Coronary artery (tissue), 2 donors: ENCODE measurements around the gene CBX1.

Experiments
- DNase-seq: peaks from one replicate; pipeline ENCODE4 v3.0.0-alpha.2; 2017; ENCODE audit warnings: low spot score
- H3K27ac ChIP-seq, 2 donors: fragments of 200-600 bp; sonication (generic); one replicate each; pipeline ENCODE4 v1.5.1; 2016 to 2019
- H3K4me3 ChIP-seq: fragments of 200-600 bp; sonication (generic); 2 replicates; pipeline ENCODE4 v1.5.1; 2016; ENCODE audit warnings: mild to moderate bottlenecking, moderate library complexity
- CTCF ChIP-seq: fragments of 200-600 bp; sonication (generic); IDR thresholded peaks from one replicate; pipeline ENCODE4 v1.5.1; 2019; ENCODE audit warnings: antibody characterized with exemption

CBX1 gene

DNA sequence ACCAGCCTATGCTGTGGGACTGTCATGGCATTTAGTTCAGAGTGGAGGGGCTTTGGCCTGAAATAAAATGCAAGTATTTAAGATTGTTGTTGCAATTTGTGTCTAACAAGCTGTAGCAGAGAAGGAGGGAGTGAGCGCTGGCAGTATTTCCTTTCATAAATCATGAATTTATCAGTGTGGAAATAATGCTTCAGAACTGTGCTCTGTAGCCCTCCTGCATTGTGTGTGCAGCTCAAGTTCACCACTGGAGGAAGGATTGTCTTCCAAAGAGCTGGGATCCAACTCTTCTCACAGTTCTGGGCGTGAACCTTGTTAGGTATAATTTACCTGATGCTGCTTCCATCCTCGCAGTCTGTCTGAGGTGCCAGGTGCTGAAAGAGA, 21.4 kb upstream of the CBX1 start:
- H3K4me3 ChIP-seq, result no peak overlapping the region
- no peak overlapping the region for H3K27ac ChIP-seq
- no peak for TF ChIP-seq CTCF
- no peak for DNase-seq

DNA sequence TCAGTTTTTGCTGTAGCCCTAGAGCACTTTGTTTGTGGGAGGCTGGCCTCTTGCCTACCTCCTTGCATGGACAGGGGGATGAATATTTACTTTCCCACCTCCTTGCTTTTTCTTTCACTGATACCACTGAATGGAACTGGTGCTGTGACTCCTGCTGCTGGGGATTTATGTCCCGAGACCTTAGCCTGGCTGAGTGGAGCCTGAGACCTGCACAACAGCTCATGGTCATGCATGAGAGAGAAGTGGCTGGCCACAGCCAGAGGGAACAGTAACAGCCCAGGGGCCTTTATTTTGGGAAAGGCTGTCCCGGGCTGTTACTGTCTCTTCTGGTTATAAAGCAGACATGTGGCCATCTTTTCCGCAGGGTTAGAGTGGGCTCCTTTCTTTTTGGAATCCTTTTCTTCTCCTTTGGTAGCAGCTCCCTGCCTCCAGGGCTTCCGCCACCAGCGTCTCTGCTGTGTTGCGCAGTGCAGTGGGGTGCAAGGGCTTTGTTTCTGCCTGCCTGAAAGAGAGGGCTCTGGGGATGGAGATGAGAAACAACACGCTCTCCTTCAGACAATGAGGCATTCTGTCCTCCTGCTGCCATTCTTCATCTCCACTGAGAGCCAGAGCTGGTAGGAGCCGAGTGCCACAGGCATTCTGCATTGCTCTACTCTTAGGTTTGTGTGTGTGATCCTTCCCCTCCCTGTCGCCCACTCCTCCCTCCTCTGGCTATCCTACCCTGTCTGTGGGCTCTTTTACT, 20.8 kb upstream of the CBX1 start:
- no peak for TF ChIP-seq CTCF
- DNase-seq, result no peak
- Histone ChIP-seq H3K4me3 (no peak overlapping the region), H3K27ac (no peak overlapping the region)

DNA sequence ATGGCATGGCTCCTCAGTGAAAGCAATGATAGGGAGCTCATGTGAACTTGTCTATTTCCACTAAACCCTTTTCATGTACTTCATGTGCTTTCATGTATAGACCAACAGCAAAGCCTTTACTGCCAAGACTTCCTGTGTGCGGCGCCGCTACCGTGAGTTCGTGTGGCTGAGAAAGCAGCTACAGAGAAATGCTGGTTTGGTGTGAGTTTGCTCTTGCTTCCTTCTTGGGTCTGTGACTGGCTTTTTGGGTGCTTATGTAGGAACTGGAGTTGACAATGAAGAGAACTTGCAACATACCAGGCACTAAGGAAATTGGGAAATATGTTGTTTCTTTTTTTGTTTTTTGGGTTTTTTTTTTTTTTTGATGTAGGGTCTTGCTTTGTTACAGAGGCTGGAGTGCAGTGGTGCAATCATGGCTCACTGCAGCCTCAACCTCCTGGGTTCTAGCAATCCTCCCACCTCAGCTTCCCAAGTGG, 12.0 kb upstream of the CBX1 start:
- H3K27ac ChIP-seq, result peak overlapping the region in 1 of 2 donors; percentile 71
- TF ChIP-seq CTCF, result no peak
- no peak for DNase-seq
- no peak overlapping the region for H3K4me3 ChIP-seq

DNA sequence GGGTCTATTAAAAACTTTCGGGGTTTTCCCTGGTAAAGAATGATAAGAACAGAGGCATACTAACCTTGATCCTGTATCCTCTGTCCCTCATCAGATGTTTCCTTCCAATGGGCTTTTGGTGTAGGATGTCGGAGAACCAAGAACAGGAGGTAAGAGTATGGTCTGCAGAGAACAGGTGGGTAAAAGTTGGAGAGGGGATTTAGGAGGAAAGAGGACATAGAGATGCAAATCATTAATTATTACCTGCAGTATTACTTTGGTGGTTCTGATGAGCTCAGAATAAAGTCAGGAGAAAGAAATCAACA, 10.6 kb upstream of the CBX1 start:
- H3K27ac ChIP-seq, result no peak overlapping the region
- no peak for DNase-seq
- H3K4me3 ChIP-seq, result no peak overlapping the region
- TF ChIP-seq CTCF, result no peak

DNA sequence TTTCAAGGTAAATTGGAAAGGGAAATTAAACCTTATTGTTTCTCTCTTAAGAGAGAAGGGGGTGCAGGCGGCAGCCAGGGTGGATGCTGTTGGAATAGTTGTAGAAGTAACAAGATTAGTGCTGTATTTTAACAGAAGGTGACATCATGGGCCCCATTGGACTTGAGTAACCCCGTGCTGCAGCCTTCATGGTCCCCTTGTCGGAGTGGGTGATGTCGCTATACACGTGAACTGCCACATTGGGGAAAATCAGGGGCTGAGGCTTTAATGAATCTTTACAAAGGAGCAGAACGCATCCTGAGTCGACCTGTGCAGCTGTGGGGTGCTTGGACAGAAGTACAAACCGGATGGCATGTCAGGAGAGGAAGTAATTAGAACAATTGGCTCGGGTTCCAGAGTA, 9.5 kb upstream of the CBX1 start:
- DNase-seq, result no peak
- no peak overlapping the region for H3K4me3 ChIP-seq
- H3K27ac ChIP-seq, result no peak overlapping the region
- no peak for TF ChIP-seq CTCF

DNA sequence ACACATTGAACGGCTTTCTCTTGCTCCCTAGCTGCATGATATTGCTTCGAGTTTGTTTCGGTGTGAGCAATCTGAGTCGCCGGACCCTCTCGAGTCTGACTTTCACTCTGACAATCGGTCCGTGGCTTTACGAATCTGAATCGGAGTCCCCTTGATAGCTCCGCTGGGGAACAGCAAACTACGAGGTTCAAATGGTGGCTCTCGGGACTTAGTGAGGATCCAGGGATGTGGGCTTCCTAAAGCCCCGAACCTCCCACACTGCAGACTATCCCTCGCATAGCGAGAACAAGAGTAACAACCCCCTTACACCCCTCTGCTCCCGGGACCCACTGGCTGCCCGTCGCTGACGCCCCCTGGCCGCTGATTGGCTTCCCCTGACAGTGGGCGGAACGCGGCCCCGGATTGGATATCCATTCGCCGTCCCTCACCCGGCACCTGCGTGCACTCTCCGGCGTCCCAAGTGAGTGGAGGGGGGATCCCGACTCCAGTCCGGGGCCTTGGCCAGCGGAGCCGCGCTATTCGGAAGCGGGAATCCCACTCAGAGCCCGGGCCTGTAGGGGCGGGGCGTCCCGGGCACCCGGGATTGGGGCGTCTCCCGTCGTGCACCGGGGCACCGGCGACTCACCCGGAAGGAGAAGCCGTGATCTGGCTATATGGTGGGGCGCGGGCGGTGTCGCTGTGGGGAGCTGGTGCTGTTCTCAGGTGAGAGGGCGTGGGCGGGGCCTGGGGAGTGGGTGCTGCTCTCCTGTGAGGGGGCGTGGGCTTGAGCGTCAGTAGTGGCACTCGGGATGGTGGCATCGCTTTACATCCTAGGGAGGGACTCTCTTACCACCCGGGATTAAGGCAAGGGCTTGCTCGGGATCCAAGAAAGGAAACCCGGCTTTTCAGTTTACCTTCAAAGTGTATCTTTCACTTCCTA, 6.1 kb upstream of the CBX1 start, which contains the start of gene SNX11:
TSS of gene SNX11 (plus strand) at position 630 of the 919 bp plus-strand sequence. CDS start 4,278 bp downstream, outside the sequence.
- no peak for TF ChIP-seq CTCF
- peak; percentile 97 for DNase-seq
- Histone ChIP-seq H3K27ac (peak within 1 kb of the TSS; percentile 64 to 98), H3K4me3 (peak within 1 kb of the TSS; percentile 92)
